GM15510 (cell line): ENCODE results near the gene EPHB2.

ENCODE experiments used
- POLR2A ChIP-seq: IDR thresholded peaks from 3 replicates; pipeline ENCODE4 v1.6.1; 2011; ENCODE audit warnings: borderline replicate concordance; ENCODE audit not compliant: insufficient read length; ENCODE audit errors: extremely low read depth

Gene EPHB2

DNA sequence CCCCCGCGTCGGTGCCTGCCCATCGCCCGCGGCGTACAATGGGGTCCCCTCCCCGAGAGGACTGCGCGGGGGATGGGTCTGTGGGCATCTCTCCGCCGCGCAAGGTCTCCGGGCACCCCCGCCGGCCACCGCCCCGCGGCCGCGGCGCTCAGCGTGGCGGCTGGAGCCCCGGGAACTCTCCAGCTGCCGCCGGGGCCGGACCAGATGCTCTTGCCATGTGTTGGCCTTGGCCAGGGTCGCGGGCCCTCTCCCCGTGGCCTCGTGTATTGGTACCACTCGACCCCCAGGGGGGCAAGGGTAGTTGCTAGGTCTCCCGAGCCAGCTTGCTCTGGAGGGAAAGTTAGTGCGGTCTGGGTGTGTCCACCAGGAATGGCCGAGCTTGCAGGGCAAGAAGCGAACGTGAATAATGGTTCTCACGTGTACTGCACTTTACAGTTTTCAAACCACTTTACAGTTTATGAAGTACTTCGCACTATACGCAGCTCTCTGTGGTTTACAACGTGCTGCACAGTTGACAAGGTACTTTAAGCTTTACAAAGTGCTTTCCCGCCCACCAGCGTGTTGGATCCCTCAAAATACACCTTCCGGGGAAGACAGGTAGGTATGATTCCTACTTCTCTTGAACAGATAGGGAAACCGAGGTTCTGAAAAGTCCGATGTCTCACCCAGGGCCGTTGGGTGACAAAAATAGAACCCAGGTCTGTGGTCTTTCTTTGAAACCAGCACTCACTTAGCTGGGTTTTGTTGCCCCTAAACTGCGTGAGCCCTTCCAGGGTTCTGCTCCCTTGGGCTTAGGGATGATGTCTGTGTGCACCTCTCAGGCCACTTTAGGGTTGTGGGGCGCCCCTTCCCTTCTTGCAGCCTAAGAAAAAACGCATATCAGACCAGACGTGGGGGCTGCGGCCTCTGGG, 1.2 kb downstream of the EPHB2 start:
- no peak for TF ChIP-seq POLR2A

DNA sequence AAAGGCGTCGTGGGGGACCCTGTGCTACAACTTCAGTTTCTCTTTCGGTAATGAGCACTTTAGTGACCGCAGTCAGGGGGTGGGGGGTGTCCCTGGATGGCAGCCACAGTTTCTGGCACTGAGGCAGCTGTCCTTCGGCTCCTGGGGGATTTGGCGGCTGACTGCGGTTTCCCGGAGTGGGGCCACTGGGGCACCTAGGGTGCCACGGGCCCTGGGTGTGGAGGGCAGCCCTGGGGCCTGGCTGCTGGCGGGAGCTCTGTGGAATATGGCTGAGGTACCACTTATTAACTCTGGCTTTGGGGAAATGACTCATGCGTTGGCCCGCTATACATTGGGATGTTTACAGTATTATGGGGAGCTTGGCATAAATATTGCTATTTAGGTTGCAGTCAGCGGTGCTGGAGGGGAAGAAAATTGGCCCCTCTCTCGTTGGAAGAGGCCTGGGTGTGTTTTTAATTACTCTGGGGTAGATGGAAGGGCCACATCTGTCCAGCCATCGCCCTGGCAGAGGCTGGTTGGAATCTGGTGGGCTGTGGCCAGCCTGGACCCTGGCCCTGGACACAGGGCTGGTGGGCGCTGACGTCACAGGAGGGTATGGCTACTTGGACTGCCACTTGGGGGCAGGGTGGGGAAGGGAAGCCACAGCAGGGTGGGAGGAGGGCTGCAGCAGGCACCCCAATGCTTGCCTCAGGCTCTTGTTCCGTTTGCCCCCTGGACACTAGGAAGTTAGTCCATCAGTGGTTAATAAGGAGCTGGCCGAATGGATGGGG, 2.0 kb downstream of the EPHB2 start:
- TF ChIP-seq POLR2A = no peak

DNA sequence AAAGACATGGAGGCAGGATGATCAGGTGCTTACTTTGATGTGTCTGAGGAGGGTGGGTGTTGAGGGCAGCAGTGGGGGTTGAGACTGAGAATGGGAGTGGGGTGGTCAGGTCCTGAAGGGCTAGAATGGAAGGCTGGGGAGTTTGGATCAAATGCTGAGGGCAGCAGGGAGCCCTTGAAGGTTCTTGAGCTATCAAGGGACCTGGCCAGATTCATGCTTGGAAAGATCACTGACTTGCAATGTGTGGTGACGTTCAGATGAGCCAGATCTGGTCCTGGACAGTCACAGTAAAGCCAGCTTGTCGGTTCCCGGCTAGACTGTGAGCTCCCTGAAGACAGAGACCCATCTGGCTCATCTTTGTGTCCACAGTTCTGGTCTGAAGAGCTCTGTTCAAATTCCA, 3.8 kb downstream of the EPHB2 start:
- no peak for TF ChIP-seq POLR2A

DNA sequence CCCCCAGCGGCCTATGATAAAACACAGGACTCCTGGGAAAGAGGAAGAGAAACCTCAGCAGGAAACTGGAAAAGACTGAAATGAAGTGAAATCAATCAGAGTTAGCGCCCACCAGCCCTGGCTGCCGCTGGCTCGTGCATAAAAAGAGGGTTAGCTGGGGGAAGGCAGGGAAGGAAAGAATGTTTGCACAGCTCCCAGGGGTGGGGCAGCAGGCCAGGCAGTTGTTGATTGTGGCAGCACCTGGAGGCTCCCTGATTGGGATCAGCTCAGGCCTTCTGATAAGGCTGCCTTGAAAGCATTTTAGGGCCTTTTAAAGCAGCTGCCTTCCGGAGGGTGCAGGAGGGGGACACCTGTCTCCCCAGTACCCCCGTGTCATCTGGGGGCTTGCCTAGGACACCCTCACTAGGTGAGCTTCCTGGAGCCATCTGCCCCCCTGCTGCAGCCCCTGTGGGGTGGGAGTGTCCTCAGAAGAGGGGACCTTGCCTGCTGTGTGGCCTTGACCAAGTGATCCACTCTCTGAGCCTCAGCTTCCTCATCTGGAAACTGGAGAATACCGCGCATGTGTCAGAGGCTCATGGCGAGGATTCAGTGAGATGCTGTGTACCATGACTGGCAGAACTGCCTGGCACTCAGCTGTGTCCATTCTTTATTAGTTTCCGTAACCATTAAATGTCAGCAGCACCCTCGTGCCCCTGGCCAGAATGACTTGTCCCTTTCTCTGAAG, 6.6 kb downstream of the EPHB2 start:
- TF ChIP-seq POLR2A = no peak

DNA sequence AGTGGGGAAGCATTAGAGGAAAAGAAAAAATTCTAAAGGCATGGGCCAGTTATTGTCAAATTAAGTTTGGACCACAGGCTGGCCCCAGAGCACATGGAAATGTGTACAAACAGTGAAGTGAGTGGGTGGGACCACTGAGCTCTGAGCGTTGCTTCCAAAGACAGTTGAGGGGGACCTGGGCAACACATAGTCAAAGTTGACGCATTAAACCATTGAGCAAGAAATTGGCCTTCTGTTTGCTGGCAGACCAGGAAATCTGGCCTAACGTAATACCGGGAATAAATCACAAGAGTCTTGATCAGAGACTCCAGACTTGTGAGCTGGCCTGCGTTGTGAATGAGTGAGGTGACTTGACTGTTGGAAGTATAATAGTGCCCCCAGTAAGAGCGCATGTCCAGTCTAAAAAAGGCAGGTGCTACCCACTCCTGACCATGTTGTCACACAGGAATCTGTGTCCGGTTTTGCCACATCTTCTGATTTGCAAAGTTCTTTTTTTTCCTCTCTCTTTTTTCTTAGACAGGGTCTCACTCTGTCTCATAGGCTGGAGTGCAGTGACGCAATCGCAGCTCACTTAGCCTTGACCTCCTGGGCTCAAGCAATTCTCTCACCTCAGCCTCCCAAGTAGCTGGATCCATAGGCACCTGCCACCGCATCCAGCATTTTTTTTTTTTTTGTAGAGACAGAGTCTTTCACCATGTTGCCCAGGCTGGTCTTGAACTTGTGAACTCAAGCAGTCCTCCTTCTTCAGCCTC, 10.7 kb downstream of the EPHB2 start:
- no peak for TF ChIP-seq POLR2A

DNA sequence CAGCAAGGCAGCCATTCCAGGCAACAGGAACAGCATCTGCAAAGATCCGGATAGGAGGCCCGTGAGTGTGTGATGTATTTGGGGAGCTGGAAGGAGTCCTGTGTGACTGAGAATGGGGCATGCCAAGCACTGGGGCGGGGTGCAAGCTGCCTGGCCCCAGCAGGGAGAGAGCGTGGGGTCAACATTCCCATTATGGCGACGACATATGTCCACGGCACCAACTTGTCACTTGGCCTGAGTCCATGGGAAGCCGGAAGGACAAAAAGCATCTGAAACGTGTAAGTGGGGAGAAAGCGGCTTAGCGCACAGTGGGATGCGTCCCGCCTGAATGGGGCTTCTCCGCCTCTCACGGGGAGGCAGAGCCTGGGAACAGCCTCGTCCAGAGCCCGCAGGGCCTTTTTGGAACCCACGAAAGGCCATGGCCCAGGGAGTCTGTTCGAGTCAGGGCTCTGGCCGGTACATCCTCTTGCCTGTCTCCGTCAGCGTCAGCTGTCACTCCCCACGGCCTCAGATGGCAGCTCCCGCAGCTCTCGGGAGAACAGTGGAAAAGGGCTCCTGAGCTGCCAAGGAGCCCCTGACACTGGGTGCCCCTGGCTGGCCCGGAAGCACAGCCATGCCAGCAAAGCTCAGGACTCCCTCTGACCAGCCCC, 12.4 kb downstream of the EPHB2 start:
- TF ChIP-seq POLR2A = no peak

DNA sequence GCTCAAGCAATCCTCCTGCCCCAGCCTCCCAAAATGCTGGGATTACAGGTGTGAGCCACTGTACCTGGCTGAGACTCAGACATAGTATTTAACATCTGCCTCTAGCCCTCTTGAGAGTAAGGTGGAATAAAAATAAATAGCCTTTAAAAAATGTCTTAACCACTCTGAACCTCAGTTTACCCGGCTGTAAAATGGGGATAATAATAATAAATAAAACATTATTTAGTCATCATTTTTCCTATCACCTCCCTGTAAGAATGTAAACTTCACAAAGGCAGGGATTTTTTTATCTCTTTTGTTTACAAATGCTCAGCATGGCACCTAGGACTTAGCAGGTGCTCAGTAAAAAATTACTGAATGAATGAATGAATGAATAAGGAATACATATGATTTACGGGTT, 17.2 kb downstream of the EPHB2 start:
- no peak for TF ChIP-seq POLR2A

DNA sequence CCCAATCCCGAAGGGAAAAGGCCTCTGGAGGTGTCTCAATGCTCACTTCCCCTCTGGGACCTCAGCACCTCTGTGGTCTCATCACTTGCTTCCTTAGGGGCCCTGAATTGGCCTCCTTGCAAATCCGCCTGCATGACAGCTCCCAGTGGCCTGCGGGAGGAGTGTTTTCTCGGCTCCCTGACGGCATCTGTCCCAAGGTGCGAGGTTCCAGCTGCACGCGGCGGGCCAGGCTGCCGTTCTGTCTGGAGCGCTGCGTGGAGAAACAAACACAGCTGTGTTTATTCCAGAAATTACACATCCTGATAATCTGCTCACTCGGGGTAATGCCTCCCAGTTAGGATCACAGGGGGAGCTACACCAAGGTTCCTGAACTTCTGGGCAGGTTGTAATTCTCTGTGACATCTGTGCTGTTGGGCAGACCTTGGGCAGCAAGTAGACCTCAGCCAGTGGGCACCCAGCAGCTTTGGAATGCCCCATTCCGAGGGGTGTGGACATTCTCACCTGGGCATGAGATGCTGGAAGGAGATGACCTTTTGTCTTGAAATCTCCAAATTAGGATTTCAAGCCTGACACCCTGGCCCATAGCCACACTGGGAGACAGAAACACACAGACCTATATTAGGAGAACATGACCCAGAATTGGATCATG, 18.2 kb downstream of the EPHB2 start:
- TF ChIP-seq POLR2A = no peak

DNA sequence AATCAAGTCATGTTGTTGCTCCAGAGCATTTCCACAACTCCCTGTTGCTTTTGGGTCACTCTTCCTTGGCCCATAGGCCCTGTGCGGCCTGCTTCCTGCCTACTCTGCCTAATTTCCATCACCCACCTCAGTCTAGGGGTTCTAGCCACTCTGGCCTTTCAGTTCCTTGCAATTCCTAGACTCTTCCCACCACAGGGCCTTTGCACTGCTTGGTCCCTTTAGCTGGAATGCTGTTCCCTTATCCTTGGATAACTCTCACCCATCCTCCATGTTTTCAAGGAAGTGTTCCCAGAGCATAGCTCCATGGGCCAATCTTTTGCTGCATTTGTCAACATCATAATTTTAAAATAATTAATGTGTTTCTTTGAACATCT, 18.7 kb downstream of the EPHB2 start:
- TF ChIP-seq POLR2A = no peak

DNA sequence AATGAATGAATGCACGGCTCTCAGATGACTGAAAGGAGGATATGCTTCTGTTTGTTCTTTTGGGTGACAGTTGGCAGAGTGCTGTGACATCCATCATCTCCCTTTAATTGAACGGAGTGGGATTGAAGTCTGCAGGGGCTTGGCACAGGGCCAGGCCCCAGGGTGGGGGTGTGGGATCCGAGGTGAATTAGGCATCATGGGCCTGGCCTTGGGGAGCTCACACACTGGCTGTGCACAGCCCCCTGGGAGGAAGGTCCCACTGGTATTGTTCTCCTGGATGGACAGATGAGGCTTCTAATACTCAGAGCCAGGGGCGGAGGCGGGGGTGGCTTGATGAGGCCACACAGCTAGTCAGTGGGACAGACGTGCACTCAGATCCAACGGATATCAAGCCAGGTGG, 19.3 kb downstream of the EPHB2 start:
- TF ChIP-seq POLR2A = no peak

DNA sequence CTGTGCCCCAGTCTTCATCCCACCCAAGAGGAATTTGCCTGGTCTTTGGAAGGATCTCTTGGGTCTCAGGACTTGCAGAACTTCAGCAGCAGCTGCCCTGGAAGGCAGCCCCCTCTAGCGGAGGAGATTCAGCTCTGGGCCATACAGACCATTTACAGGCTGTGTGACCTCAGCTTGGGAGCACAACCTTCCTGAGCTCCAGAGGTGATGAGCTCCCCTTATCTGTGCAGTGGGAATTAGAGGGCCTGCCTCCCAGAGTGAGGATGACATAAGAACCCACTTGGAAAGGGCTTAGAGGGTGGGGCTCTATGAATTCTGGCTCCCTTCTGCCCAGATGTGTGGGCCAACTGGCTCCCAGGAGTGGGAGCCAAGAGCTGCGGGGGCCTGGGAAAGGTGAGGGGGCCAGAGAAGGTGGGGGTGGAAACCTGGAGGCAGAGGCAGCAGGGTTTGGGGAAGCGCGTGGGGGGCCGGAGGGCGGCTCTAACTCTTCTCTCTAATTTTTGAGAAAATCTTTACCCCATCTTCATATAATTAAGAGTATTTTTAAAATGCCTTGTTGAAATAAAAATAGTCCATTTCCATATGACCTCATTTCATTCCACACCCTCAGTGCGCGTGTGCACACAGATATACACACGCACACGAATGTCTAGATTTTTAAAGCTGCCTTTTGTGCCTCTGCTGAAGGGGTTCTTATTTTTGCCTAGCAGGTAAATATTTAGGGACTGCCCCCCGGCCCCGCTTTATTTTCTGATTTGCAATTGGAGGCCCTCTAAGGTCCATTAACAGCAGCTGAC, 21.5 kb downstream of the EPHB2 start:
- TF ChIP-seq POLR2A = no peak

DNA sequence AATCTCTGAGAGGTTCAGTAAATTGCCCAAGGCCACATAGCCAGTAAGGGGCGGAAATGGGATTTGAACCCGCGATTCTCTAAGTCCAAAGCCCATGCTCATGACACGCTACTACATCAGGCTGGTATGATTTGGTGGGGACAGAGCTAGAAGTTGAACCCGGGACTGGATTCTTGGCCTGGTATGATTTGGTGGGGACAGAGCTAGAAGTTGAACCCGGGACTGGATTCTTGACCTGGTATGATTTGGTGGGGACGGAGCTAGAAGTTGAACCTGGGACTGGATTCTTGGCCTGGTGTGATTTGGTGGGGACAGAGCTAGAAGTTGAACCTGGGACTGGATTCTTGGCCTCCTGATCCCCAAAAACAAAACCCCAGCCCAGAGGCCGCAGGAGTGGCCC, 23.0 kb downstream of the EPHB2 start:
- no peak for TF ChIP-seq POLR2A
